Measurements from ENCODE around the gene CCDC137. TPM values are rescaled to one million over a fixed set of nuclear protein-coding genes. Genes with fewer than 3 reads are reported as not detected.
A peak's percentile ranks its signal among the peaks of the same experiment; 100 is the strongest.
"Not testable (repeated sequence)": the region's sequence is repeated elsewhere in the genome, so short reads cannot be mapped to it uniquely, and the experiment has no call there.

Gene CCDC137
- total RNA-seq, 4 donors from 2014 or later: 19.7 to 35.2 (median 28.3) TPM

- no peak overlapping the region for H3K4me3 ChIP-seq (ENCODE audit: low read depth, poor library complexity, severe bottlenecking)
- no peak for TF ChIP-seq CTCF (IDR thresholded peaks at IDR 0.05)
- TF ChIP-seq POLR2A (IDR thresholded peaks at IDR 0.05): no peak
- WGBS, 2 donors: 89 to 93% methylated on average over 16 of the region's 16 CpGs
- intact Hi-C loops (cut with DNase I; ENCODE audit: low total_unique reads): no loop called here
- no peak for DNase-seq (ENCODE audit: low spot score in 2 of 2)
Measured at GRCh38 chr17:81672954-81673353, 6.4 kb downstream of the CCDC137 start.

DNA sequence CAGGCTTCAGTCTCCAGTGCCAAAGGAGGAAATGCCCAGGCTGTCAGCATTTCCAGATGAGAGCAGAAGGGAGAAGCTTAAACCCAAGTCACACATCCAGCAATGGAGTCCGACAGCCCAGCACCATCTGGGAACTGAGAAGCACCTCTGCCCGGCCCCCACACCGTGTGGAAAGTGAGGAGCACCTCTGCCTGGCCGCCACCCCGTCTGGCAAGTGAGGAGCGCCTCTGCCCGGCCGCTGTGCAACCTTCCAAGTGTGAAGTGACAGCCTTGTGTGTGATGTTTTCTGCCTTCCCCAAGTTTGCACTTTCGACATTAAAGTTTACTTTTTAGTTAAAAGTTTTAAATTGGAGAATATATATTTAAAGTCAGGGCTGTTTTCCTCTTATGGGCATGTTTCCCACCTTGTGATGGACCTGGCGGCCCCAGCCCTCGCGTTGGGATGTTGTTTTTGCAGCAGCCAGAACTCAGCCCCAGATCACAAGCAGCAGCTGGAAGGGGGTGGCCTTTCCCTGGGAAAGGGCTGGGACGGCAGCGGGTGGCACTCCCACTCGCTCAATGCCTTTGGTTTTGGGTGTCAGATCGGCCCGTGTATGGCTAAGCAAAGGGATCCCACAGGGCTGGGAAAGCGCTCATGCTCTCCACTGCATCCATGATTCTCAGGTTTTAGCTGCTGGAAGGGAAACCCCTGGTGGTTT, 7.2 kb downstream of the CCDC137 start:
- 74 to 81% methylated on average over 18 of the region's 18 CpGs for WGBS, 2 donors
- DNase-seq (ENCODE audit: low spot score in 2 of 2): no peak
- intact Hi-C loops (cut with DNase I; ENCODE audit: low total_unique reads): no loop called here
- no peak overlapping the region for H3K4me3 ChIP-seq (ENCODE audit: low read depth, poor library complexity, severe bottlenecking)
- TF ChIP-seq POLR2A (IDR thresholded peaks at IDR 0.05): no peak
- no peak for TF ChIP-seq CTCF (IDR thresholded peaks at IDR 0.05)

GRCh38 chr17:81675515-81676221, 9.1 kb downstream of the CCDC137 start:
- intact Hi-C loops (cut with DNase I; ENCODE audit: low total_unique reads); DNase-seq (ENCODE audit: low spot score in 2 of 2); H3K4me3 ChIP-seq (ENCODE audit: low read depth, poor library complexity, severe bottlenecking): not testable (repeated sequence)
- WGBS, 2 donors: 34 to 35% methylated on average over 18 of the region's 18 CpGs
- peak in 1 of 3 donors; percentile 46 for TF ChIP-seq CTCF (IDR thresholded peaks at IDR 0.05)

GRCh38 chr17:81676906-81677305, 10.4 kb downstream of the CCDC137 start:
- no peak overlapping the region for H3K4me3 ChIP-seq (ENCODE audit: low read depth, poor library complexity, severe bottlenecking)
- intact Hi-C loops (cut with DNase I; ENCODE audit: low total_unique reads): no loop called here
- no peak for DNase-seq (ENCODE audit: low spot score in 2 of 2)
- TF ChIP-seq CTCF (IDR thresholded peaks at IDR 0.05): no peak
- no peak for TF ChIP-seq POLR2A (IDR thresholded peaks at IDR 0.05)
- WGBS, 2 donors: 85 to 89% methylated on average over 17 of the region's 17 CpGs

GRCh38 chr17:81680150-81680549, 13.6 kb downstream of the CCDC137 start:
- DNase-seq (ENCODE audit: low spot score in 2 of 2): no peak
- 85 to 87% methylated on average over 11 of the region's 11 CpGs for WGBS, 2 donors
- TF ChIP-seq CTCF (IDR thresholded peaks at IDR 0.05) (no peak), POLR2A (IDR thresholded peaks at IDR 0.05) (no peak)
- intact Hi-C loops (cut with DNase I; ENCODE audit: low total_unique reads): no loop called here
- H3K4me3 ChIP-seq (ENCODE audit: low read depth, poor library complexity, severe bottlenecking): no peak overlapping the region

All from lower leg skin (tissue), 4 donors.